HG02588 (cell line): Measurements from ENCODE around the gene TBC1D1.
"Not testable (repeated sequence)": the region's sequence is repeated elsewhere in the genome, so short reads cannot be mapped to it uniquely, and the experiment has no call there.

ENCODE experiments used
- ATAC-seq: cut with Tn5 transposase; IDR thresholded peaks from one replicate; pipeline ENCODE4 v1.9.1; 2021; ENCODE audit warnings: mild to moderate bottlenecking, moderate library complexity; ENCODE audit not compliant: unreplicated experiment

TBC1D1 gene

DNA sequence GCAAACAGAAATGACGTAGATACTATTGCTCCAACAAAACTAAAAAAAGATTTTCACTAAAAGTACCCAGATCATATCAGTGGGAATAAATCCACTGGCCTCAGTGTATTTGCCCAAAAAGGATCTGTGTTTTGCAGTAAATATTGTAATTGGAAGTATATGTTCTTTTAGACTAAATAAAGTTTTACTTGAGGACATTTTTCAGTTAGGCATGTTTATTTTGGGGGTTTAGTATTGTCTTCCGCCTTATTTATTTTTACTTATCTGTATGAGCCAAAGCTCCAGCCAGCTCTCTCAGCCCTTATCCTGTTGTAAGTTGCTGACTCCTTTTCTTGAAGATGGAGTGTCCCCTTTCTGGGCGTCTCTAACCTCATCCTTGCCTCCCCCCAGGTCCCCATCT, 119.1 kb downstream of the TBC1D1 start:
- no peak for ATAC-seq

DNA sequence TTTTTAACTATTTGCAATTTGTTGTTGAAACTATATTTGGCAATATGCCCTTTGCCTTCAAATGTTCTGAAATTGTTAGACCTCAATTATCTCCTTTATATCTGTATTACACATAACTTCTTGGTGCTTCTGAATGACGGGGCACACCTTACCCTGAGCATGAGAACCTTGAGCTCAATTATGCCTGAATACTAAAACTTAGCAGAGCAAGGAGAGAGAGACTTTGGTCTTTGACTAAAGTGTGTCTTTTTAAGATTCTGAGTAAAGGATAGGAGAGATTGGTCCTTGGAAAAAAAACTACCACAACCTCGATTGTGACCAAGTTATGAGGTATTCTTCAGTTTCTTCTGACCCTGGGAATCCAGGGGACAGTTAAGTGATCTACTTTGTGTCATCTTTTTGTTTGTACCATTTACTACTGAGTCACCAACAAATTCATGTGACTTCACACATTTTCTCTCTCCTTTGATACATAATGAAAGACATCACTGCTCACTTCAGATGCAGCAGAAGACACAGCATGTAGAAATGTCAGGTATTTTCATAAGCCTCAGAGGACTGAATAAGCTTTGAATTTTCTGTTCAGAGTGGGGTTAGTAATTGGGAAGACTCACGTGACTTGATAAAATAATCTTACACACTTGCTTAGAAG, 120.8 kb downstream of the TBC1D1 start:
- ATAC-seq: no peak

DNA sequence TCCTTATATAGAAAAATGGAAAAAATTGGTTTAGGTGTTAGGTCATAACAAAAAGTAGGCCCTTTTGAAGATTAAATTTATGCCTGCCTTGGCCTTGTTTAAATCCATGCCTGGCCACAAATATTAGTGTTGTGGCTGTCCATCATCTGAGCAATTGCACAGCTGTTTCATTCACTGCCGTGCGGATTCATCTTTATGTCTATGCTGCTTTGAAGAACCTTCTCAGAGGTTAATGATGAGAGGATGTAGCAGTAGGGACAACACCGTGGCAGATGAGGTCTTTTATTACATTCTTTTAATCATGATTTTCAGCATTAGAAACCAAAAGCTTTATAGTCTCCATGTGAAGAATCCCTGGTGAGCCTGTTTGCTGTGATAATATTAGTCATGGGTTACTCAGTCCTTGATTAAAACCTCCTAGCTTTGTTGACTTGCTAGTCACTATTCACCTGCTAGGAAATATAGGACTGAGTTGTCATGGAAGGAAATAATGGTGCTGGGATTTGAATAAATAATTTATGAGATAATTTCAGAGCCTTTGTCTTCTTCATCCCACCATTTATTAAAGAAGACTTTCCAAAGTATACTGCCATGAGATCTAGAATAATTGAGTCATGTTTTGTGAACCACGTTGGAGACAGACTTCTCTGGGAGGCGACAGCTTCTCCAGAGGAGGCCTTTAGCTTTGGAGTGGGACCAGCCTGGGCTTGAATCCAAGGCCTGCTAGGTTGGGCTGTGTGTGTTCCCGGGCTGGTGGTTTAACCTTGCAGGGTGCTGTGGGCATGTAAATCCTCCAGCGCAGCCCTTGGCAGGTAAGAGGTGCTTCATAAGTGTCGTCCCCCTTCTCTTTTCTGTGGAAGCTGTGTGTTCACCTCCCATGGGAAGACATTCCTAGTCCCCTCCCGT, 122.8 kb downstream of the TBC1D1 start:
- no peak for ATAC-seq

GRCh38 chr4:38014421-38014852, 123.6 kb downstream of the TBC1D1 start:
- no peak for ATAC-seq

DNA sequence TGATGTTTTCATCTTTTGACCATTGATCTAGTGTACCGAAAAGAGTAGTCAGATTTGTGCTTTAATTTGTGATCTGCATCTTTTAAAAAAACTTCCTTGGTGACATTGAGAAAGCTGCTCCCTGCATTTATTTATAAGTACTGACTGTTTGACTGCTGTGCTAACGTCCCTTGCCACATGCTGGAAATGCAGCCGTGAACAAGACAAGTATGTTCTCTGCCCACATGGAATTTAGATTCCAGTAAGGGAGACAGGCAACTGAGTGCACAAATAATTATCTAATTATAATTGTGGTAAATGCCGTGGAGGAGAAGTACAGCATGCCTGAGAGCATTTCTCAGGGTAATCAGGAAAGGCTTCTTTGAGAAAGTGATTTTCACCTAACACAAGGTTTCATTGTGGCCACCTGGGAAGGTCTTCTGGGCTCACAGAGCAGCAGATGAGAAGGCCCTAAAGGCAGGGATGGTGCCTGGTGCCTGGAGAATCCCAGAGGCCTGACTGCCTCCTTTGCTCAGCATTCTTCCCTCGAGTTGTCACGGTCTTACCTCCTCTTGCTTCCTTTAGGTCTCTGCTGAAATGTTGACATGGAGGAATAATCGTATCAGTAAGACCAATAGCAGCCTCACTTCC, 125.1 kb downstream of the TBC1D1 start:
- no peak for ATAC-seq

- ATAC-seq: no peak
These were observed 125.8 kb downstream of the TBC1D1 start for GRCh38 chr4:38016698-38017097.

GRCh38 chr4:38017609-38018008, 126.7 kb downstream of the TBC1D1 start:
- ATAC-seq: no peak

DNA sequence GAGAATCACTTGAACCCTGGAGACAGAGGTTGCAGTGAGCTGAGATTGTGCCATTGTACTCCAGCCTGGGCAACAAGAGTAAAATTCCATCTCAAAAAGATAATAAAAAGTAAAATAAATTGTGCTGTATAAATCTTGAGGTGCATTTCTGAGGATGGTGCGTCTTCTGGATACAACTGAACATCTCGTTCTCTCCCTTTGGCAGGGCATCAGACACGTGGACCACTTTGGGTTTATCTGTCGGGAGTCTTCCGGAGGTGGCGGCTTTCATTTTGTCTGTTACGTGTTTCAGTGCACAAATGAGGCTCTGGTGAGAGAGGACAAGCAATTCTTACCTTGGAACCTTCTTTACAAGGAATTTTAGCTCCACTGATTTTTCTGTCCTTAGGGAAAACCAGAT, 129.5 kb downstream of the TBC1D1 start:
- no peak for ATAC-seq

- not testable (repeated sequence) for ATAC-seq
These were observed 130.1 kb downstream of the TBC1D1 start for GRCh38 chr4:38020961-38021360.

DNA sequence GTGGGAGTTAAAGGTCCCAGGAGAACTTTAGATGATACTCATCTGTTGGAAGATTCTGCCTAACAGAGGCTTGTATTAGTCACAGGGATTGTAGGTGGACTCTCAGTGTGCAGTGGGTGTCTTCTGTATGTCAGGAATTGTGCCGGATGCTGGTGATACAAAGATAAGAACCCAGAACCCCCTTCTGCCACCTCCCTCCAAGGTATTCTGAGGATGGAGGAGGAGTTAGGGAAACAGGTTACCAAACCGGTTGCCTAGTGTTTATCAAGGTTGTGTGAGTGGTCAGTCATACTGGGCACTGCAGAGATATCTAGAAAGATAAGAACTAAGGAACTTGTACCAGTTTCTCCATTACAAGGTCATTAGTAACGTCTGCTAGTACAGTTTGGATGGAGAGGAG, 130.9 kb downstream of the TBC1D1 start:
- ATAC-seq: no peak

- ATAC-seq: no peak
These were observed 132.7 kb downstream of the TBC1D1 start for GRCh38 chr4:38023347-38024205.

- ATAC-seq: no peak
These were observed 133.3 kb downstream of the TBC1D1 start for GRCh38 chr4:38024206-38024509.

GRCh38 chr4:38025665-38026064, 134.8 kb downstream of the TBC1D1 start:
- no peak for ATAC-seq

GRCh38 chr4:38026158-38026740, 135.4 kb downstream of the TBC1D1 start:
- ATAC-seq: no peak

GRCh38 chr4:38030023-38030422, 139.1 kb downstream of the TBC1D1 start:
- ATAC-seq: no peak

DNA sequence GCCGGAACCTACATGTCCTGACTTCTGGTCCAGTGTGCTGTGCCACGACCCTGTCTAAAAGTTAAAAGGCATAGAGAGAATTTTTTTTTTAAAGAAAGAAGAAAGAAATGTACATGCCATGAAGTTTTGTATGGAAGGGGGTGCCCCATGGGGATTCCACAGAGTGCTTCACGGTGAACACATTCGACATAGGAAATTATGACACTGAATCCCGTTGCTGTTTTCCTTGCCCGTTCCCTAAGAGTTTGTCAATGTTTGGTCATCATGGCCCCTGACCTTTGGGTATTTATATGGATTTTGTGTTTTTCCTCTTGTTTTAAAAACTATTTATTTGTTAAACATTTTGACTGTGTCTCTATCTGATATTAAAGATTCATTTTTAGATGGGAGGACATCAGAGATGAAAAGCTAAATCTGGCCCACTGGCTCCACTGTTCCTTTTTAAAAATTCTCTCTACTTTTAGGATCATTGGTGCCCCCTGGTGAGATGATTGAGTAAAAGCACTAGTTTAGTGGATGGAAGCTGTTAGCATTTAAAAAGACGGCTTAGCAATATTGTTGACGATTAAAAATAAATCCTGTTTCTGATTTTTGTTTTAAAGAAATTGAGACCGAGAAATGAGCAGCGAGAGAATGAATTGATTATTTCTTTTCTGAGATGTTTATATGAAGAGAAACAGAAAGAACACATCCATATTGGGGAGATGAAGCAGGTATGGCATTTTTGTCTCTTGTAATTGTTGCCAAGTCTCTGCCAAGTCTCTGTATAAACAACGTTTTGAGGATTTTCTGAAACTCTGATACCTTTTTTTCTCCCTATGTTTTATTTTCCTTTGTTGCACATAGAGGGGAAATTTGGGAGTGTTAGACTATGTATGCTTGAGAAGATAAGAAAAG, 144.3 kb downstream of the TBC1D1 start:
- no peak for ATAC-seq

GRCh38 chr4:38036548-38036947, 145.7 kb downstream of the TBC1D1 start:
- no peak for ATAC-seq

GRCh38 chr4:38037612-38038011, 146.7 kb downstream of the TBC1D1 start:
- no peak for ATAC-seq

- no peak for ATAC-seq
These were observed 149.7 kb downstream of the TBC1D1 start for GRCh38 chr4:38040619-38041018.

GRCh38 chr4:38044060-38044459, 153.2 kb downstream of the TBC1D1 start:
- ATAC-seq: no peak
